ENCODE results near the gene RSPH3.
"Not testable (repeated sequence)": the region's sequence is repeated elsewhere in the genome, so short reads cannot be mapped to it uniquely, and the experiment has no call there.

The RSPH3 gene, protein sequence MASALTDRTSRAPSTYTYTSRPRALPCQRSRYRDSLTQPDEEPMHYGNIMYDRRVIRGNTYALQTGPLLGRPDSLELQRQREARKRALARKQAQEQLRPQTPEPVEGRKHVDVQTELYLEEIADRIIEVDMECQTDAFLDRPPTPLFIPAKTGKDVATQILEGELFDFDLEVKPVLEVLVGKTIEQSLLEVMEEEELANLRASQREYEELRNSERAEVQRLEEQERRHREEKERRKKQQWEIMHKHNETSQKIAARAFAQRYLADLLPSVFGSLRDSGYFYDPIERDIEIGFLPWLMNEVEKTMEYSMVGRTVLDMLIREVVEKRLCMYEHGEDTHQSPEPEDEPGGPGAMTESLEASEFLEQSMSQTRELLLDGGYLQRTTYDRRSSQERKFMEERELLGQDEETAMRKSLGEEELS

DNA sequence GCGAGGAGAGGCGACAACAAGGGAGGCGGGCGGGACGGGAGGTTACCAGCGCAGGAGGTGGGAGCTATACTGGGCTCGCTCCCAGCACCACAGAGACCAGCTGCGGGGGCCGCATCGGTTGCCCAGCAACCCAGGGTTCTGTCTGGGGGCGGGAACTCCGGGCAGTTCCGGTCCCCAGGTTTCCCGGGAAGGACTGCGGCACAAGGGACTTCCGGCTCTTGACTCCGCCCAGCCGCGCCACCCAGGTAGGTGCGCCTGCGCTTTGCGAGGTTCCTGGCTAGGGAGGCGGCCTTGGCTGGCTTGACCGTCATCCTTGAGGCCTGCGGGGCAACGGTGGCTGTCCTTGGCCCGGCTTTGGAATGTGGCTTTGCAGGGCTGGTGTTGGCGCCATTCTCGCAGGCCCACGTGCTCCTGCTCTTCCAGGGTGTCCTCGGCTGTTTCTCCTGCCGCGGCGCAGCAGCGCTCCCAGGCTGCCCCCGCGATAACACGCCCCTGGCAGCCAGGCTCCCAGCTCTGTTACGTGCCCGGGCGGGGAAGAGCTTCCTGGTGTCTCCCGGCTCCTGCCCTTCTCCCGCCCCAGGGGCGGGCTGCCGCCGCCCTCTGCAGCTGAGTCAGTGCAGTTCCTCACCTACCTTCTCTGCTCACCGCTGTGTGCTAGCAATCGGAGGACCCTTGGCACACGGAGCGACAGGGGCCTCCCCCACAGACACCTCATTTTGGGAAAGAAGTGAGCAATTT is at the start of gene RSPH3:
Gene RSPH3 (minus strand): TSS at position 537 of the 738 bp plus-strand sequence. CDS start 652 bp downstream, outside the sequence.
- peak; percentile 81 for DNase-seq (ENCODE audit: low read depth)

DNA sequence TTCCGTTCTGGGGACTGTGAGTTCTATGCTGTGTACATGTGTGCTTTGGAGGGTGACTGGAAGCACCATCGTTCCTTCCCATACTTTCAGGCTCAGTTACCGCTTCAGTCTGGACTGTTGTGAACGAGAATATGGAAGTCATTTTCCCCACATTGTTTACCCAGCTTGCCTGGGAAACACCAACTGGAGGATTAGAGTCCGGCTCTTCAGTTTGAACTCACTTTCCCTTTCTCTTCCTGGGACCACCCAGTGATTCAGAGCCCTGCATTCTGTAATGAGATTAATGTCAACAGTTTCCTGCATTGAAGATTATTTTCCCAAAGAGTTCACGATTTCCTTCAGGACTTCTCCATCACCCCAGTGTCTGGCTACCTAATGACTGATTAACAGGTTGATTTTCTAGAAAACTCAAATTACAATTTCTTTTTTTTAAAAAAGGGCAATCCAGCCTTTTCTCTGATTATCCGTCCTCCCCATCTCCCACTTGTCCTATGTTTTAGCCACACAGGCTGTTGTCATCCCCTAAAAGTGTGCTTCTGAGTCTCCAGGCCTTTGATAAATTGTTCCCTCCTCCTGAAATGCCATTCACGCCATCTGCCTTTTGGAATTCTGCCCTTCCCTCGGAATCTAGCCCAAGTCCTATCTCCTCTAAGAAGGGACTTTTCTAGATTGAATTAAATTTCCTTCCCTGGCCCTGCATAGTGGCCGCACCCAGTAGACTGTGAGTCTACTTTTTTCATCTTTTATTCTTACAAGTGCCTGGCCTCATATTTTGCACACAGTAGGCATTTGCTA is 48.1 kb upstream of the RSPH3 start:
- no peak for DNase-seq (ENCODE audit: low read depth)

DNA sequence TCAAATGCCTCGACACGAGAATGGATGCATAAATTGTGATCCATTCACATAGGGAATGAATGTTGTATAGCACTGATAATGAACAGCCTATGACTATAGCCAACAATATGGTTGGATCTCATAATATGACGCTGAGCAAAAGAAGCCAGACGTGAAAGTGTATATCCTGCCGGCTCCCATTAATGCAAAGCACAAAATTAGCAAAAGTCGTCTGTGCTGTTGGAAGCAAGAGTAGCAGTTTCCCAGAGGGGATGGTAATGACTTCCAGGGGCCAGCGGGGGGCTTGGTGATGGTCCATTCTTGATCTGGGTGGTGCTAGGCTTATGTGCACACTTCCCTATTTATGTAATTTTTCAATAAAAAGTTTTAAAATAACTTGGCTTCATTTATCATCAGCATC is 45.8 kb upstream of the RSPH3 start:
- DNase-seq (ENCODE audit: low read depth) = no peak

DNA sequence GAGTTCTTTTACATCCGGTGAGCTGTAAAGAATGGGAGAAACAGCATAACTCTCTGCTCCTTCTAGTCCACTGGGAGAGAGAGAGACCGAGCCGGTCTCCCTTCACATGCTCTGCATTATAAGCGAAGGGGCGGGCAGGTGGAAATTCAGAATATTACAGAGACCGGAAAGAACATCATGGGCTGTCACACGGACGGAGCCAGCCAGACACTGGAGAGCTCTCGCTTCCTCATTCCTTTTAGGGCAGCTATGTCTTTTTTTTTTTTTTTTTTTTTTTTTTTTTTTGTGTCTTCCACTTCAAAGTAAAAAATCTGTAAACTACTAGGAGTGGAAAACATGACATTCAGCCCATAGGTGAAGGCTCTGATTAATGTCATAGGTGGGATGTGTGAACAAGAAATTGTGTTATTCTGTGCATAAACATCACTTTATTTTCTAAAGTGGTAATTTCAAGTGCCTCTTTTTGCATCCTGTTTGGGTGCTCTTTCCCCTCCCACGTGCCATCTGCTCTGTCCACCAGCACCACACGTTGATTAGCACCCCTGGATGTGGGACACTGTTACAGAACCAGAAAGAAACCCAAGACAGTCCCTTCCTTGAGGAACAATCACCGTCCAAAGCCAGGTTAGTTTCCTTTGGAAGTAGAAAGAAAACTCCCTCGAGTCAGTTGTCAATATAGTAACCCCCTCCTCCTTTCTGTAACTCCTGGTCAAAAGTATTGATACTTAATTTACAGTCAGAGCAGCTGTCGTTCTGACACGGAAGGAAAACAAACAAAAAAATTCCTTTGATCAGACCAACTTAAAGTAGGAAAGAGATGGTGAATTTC is 45.1 kb upstream of the RSPH3 start, which contains the start of gene TAGAP:
Gene TAGAP (minus strand): TSS at position 93 of the 829 bp plus-strand sequence. CDS start 845 bp downstream, outside the sequence.
- DNase-seq (ENCODE audit: low read depth) = peak; percentile 77

DNA sequence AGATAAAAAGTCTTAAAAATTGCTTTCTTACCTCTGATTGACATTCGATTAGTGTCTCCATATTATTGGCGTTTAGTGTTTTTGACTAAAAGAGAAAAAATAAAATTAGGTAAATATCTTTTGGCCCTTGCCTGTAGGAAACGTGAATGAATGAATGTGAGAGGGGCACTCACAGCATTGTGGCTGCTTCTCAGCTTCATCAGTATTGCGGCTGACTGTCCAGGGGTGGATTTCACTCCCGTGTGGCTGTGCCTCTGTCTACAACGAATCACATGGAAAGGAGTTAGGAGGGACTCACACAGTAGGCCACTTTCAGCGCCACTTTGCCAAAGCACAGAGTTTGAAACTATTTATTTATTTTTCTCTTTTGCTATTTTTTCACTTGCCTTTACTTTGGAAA is 43.9 kb upstream of the RSPH3 start:
- no peak for DNase-seq (ENCODE audit: low read depth)

DNA sequence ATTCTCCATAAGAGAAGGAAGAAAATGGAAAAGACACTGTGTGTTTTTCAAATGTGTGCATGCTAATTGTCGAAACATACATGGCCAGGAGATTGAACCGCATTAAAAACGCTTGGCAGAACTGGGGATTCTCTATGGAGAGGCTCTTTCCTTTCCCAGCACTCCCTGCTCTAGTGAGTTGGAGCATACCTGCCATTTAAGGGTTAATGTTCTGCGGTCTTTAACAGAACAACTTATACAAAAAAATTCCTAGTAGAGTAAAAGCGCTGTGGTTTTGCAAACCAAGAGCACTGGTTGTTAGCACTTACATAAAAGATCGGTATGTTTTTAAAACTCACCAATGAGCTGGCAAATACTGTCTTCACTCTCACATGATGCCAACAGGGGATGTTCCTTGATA is 43.2 kb upstream of the RSPH3 start:
- no peak for DNase-seq (ENCODE audit: low read depth)

DNA sequence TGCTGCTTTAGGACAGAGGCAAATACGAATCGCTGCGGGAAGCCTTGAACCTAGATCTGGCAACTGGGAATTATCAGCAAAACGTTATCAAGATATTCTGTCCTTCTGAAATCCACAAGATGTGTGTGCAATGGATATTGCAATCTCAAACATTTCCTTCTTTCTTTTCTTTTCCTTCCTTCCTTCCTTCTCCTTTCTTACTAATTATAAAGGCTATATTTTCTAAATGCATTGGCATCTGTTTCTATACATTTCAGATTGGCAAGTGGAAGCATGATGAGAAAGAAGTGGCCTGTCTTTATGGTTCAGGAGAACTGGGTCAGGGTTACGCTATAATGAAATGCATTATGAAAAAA is 42.8 kb upstream of the RSPH3 start:
- DNase-seq (ENCODE audit: low read depth) = no peak

DNA sequence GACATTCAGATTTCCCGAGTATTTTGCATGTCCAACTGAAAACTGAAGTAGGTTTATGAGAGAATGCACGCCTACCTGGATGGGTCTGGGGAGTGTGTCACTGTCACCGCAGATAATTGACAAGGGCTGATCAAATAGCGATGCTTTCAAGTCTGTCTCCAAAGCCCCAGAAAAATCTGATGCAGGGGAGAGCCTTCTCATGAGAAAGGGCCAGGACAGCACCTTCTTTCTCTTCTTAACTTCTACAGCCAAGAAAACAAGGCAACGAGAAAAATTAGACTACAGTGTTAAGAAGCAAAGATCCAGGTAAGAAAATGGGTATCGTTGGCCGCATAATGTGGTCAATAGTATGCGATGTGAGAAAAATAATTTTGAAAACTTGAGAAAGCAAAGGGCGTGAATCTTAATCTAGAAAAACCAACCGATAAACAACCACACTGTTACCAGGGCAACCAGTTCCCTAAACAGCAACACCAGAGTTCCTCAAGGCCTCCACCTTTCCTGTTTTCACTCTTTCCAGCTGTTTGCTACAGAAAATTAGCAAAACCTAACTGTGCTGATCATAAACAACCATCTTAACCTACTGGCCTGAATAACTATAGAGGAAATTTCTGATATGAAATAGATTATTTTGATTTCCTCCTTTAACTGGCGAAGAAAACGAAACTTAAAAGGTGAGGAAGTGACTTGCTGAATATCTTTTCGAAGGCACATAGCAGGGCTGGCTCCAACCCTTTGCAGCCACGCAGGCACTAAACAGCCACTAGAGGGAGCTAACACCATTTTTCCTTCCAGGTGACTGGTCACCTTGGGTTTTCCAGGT is 42.2 kb upstream of the RSPH3 start:
- DNase-seq (ENCODE audit: low read depth) = peak; percentile 62

DNA sequence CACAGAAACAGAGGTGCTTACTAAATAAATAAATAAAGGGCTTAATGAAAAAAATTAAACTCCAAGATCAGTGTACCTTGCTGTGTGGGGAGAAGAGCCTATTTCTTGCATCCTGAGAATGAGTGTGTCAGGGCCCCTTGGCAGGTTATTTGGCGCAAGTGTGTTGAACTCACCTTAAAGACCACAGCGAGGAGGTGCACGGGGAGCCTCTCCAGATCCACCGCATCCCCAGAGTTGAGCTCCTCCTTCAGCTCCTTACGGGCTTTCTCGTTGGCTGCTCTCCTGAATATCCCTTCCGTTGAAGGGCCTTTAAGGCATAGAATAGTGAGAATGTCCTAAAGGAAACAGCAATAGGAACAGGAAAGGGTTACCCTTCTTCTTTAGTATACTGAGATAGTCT is 41.2 kb upstream of the RSPH3 start:
- no peak for DNase-seq (ENCODE audit: low read depth)

DNA sequence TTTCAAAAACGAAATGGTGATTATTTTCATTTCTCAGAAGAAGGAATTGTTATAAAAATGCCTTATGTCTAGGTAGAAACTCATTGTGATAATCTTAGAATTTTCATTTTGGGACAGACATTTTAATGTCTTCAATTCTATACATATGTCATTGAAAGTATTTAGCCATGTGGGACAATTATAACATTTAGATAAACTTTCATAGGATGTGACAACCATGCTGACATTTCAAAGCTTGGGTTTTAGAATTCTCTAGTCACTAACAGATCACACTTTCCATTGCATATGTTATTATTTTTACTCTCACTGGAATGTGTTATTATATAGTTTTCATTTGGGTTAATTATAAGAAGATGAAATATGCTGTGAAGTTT is 39.9 kb upstream of the RSPH3 start:
- DNase-seq (ENCODE audit: low read depth) = no peak

DNA sequence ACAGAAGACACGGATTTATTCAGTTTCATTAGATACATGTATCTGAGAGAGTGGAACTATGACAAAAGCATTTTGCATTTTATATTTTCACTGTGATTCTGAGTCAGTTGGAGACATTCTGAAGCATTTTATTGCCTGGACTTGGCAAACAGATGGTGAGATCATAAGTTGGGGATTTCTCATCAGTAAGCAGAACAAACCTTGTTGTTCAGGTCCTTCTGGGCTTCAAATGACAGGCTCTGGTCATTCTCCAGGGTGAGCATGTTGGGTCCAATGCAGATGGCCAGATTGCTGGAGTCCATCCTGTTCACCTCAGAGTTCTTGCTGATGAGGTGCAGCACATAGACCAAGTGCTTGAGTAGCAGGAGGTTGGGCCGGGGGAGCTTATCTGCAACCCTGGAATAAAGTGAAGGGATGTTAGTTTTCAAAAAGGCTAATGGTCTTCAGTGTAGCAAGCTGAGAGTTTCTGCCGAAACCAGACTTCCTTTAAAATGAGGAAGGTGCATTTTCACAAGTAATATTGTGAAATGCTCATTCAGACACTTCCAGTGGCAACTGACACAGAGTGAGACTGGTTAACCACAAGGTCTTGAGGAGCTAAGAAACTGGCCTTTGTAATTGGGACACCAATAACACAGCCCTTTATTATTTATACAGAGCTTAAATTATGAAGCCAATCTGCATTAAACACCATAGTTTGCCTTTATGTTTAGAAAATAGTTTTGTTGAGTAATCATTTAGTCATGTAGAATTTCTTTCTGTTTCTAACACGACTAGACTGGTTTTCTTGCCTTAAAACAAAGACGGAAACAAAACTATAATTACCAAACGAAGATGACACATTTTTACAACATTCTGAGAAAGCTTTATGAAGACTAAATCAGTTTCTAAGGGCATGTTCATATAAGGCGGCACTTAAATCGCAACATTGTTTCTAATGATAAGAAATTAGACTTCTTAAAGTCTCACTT is 39.2 kb upstream of the RSPH3 start:
- no peak for DNase-seq (ENCODE audit: low read depth)

DNA sequence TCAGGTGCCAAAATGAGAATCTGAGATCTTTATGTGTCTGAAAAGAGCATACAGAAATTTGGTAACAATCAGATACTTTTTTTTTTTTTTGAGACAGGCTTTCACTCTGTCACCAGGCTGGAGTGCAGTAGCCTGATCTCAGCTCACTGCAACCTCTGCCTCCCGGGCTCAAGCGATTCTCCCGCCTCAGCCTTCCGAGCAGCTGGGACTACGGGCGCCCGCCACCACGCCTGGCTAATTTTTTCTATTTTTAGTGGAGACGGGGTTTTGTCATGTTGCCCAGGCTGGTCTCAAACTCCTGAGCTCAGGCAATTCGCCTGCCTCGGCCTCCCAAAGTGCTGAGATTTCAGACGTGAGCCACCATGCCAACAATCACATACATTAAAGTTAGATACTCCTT is 38.3 kb upstream of the RSPH3 start:
- not testable (repeated sequence) for DNase-seq (ENCODE audit: low read depth)

DNA sequence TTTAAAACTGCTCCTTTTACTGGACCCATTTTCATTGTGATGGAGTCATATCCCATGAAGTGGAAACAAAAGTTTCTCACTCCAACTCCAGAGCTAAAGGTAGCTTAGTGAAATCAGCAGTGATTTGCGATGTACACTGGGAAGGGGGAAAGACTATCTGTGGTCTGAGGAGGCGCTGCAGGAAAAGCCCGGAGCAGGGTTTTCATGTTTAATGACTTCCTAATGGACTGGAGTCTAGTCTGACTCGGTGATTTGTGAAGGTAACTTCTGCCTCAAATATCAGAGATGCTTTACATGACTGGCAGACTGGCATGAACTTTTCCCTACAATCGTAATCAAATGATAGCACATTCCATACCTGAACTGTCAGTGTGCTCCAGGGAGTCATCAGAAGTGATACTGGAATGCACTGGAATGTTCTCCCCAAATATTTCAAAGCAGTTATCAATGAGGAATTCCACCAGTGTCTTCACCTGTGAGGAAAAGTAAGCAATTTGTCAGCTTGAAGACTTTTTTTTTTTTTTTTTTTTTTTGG is 37.8 kb upstream of the RSPH3 start:
- no peak for DNase-seq (ENCODE audit: low read depth)

DNA sequence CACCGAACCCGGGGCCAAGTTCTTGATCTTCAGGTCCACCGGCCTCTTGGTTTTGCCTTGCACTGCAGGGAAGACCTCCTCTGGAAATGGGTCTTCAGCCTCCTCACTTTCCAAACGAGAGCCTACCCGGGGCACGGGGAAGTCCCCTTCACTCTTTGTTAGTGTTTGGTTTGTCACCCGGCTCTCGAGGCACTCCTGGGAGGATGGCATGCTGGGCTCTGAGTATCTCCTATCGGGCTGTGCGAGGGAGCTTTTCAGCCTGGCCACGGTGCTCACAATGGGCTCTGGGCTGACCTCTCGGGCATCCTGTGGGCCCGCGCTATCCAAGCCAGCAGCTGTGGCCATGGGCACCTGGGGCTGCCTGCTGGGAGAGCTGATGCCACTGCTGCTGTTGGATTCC is 36.7 kb upstream of the RSPH3 start:
- no peak for DNase-seq (ENCODE audit: low read depth)

DNA sequence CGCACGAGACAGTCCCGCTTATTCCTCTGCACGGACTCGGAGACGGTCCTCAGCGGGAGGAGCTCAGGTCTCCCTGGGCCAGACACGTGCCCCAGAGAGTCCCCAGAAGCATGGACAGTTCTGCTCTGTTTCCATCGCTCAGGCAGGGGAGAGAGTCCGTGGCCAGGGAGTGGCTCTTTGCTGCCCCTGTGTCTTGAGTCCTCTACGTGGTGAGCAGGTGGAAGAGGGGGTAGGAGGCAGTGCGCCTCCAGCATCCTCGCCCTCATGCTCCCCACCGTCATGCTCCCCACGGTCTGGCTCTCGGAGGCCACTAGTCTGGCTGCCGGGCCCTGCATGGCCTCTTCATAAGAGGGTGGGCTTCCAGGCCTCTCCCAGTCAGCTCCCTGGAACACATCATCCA is 35.9 kb upstream of the RSPH3 start:
- no peak for DNase-seq (ENCODE audit: low read depth)

DNA sequence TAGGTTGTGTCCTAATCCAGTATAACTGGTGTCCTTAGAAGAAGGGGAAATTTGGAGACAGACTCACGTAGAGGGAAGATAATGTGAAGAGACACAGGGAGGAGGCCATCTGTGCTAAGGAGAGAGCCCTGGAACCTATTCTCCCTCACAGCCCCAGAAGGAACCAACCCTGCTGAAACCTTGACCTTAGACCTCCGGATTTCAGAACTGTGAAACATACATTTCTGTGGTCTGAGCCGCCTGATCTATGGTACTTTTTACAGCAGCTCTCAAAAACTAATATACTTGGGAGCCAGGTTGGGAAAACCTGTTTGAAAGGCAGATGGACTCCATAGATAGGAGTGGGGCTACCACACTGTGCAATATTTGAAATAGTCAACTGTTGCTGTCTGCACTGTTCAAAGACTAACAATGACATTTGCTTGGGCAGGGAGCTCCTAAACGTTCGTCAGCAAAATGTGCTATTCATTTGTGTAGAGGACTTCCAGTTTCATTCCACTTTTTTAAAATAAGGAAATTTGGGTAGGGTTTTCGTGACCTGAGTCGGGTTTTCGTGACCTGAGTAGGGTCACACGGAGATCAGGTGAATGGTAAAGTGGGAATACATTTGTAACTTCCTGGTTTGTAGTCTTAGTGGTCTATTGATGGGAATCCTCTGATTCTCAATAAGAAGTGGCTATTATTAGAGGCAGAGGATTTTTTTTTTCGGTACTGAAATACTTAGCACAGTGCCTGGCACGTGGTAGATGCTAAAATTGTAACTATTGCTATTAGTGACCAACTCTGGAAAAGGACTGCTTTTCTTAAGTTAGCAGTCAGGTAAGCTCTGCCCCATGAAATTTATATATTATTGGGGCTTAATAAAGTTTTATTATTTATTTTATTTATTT is 33.4 kb upstream of the RSPH3 start:
- DNase-seq (ENCODE audit: low read depth) = no peak

DNA sequence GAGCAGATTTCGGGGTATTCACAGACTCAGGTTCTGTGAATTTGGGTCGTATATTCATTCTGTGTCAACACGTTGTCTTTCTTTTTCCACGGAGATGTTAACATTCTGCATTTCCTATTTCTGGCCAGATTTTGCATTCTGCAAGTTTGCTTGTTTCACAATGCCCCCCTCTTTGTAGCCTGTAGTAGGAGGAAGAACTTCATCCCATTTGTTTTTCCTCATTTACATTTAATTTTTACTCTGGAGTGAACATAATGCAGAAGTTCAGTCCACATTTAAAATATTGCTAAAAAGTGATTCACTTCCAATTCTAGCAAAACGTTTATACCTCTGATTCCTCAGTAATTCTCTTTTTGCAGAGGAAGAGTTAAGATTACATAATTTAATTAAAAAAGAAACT is 31.8 kb upstream of the RSPH3 start:
- no peak for DNase-seq (ENCODE audit: low read depth)

DNA sequence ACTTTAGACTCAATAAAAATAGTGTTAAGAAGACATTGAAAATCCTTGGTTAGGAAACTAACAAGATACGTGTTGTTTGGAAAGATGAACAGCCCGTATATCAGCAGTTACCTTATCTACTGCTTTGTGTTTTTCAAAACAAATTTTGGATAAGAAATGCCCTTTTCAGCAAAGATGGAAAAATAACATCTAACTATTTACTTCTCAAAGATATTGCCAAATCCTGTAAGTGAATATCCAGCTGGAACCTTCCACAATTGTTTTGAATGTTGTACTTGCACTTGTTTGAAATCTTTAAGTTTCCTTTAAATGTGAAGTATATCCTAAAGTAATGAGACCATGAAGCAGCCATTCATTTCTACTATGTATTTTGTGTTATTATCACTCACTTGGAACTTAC is 30.2 kb upstream of the RSPH3 start:
- no peak for DNase-seq (ENCODE audit: low read depth)

All from activated gamma-delta T cell treated with anti-CD3 and anti-CD28 coated beads, Interleukin-2, amount 50 U/mL, for 16 hours (primary cell).